Tibial nerve (tissue), 4 donors: ENCODE measurements around the gene PLXNA4. TPM values are rescaled to one million over a fixed set of nuclear protein-coding genes. Genes with fewer than 3 reads are reported as not detected.
"Not testable (repeated sequence)": the region's sequence is repeated elsewhere in the genome, so short reads cannot be mapped to it uniquely, and the experiment has no call there.

Experiments
- DNase-seq, 2 donors: peaks; one replicate each; pipeline ENCODE4 v3.0.0-alpha.2; 2019; ENCODE audit warnings: low spot score in 2 of 2
- H3K27ac ChIP-seq, 4 donors: fragments of 200-600 bp; sonication (generic) in 3 of 4; one replicate each; pipeline ENCODE4 v1.5.1; 2017 to 2019; ENCODE audit warnings: mild to moderate bottlenecking in 1 of 4
- H3K27me3 ChIP-seq, 2 donors: fragments of 200-600 bp; sonication (generic) in 1 of 2; one replicate each; pipeline versions ENCODE4 v1.5.1 to v1.6.0; 2017 to 2019
- H3K36me3 ChIP-seq, 3 donors: fragments of 200-600 bp; sonication (generic); one replicate each; pipeline ENCODE4 v1.5.1; 2018 to 2019
- H3K4me1 ChIP-seq, 4 donors: fragments of 200-600 bp; sonication (generic) in 3 of 4; one replicate each; pipeline ENCODE4 v1.5.1; 2017 to 2019
- H3K4me3 ChIP-seq, 4 donors: fragments of 200-600 bp; sonication (generic) in 3 of 4; one replicate each; pipeline ENCODE4 v1.5.1; 2017 to 2019; ENCODE audit warnings: mild to moderate bottlenecking in 1 of 4, moderate library complexity in 1 of 4
- H3K9me3 ChIP-seq, 4 donors: fragments of 200-600 bp; sonication (generic) in 3 of 4; one replicate each; pipeline ENCODE4 v1.5.1; 2017 to 2019
- EP300 ChIP-seq, 2 donors: sonication (generic); formaldehyde crosslinking; IDR thresholded peaks; one replicate each; pipeline ENCODE4 v1.6.1; 2017; ENCODE audit warnings: antibody characterized with exemption in 2 of 2, mild to moderate bottlenecking in 1 of 2
- POLR2A ChIP-seq, 2 donors: fragments of 450-650 bp; IDR thresholded peaks; one replicate each; pipeline ENCODE4 v1.6.1; 2017; ENCODE audit warnings: antibody characterized with exemption in 2 of 2, mild to moderate bottlenecking in 2 of 2, moderate library complexity in 2 of 2
- WGBS, 2 donors: methylation state at CpG; one replicate each; pipeline ENCODE4 v1.1.5; 2018; 5-methylcytosine and 5-hydroxymethylcytosine counted together
- total RNA-seq, 4 donors: library from RNA; depleted of rRNA; stranded (reverse); fragments of >200 nt; gene quantifications; one replicate each; pipeline ENCODE4 v1.1.0, GENCODE V29; 2016
- TF ChIP-seq, protein P1 (sequence below), 5 experiments: fragments of 200-600 bp in 3 of 5; fragments of 450-650 bp in 2 of 5; sonication (generic) in 3 of 5; IDR thresholded peaks; one replicate each; pipeline ENCODE4 v1.5.1; 2016 to 2019; ENCODE audit warnings: antibody characterized with exemption in 5 of 5, mild to moderate bottlenecking in 3 of 5, moderate library complexity in 2 of 5

PLXNA4 gene
- total RNA-seq, 4 donors from 2014 or later: 12.6 to 32.4 (median 13.7) TPM

DNA sequence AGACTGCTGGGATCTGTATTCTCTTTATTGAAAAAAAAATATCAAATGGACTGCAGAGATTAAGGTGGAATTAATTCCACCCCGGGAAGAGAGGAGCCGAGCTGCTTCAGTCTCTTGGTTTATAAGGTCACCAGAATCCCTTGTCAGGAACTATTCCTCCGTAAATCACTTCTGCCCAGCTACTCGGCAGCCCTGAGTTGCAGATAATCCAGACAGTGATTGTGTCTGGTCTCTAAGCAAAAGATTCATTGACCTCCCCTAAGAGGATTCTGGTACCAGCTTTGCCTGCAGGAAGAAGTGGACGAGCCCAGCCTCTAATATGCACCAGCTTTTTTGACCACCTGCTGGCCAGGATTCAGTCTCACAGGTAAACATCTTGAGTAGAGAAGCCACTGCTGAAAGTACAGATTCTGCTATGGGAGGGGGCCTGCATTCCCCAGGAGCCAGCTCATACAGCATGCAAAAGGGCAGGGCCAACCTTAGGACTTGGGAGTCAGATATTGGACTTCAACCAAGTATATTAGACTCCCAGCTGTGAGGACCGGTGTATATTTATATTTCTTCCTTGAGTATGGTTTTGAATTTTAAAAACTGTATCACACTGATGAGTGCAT, 27.1 kb upstream of the PLXNA4 start:
- TF ChIP-seq EP300 (IDR thresholded peaks at IDR 0.05) (no peak), POLR2A (IDR thresholded peaks at IDR 0.05) (no peak)
- Histone ChIP-seq H3K36me3 (no peaks in the 10 kb centered on the region), H3K27me3 (no peaks in the 10 kb centered on the region), H3K4me3 (no peak overlapping the region), H3K27ac (no peak overlapping the region), H3K4me1 (no peaks in the 10 kb centered on the region), H3K9me3 (no peaks in the 10 kb centered on the region)
- 43 to 56% methylated on average over 6 of the region's 6 CpGs for WGBS, 2 donors
- no peak for DNase-seq

- DNase-seq: no peak
- 58 to 64% methylated on average over 1 of the region's 1 CpG for WGBS, 2 donors
- H3K4me1 ChIP-seq: no peaks in the 10 kb centered on the region
- no peak overlapping the region for H3K4me3 ChIP-seq
- no peaks in the 10 kb centered on the region for H3K27me3 ChIP-seq
- TF ChIP-seq EP300 (IDR thresholded peaks at IDR 0.05): no peak
- TF ChIP-seq, protein P1, sequence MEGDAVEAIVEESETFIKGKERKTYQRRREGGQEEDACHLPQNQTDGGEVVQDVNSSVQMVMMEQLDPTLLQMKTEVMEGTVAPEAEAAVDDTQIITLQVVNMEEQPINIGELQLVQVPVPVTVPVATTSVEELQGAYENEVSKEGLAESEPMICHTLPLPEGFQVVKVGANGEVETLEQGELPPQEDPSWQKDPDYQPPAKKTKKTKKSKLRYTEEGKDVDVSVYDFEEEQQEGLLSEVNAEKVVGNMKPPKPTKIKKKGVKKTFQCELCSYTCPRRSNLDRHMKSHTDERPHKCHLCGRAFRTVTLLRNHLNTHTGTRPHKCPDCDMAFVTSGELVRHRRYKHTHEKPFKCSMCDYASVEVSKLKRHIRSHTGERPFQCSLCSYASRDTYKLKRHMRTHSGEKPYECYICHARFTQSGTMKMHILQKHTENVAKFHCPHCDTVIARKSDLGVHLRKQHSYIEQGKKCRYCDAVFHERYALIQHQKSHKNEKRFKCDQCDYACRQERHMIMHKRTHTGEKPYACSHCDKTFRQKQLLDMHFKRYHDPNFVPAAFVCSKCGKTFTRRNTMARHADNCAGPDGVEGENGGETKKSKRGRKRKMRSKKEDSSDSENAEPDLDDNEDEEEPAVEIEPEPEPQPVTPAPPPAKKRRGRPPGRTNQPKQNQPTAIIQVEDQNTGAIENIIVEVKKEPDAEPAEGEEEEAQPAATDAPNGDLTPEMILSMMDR (IDR thresholded peaks at IDR 0.05): no peak
- H3K9me3 ChIP-seq: no peaks in the 10 kb centered on the region
- H3K27ac ChIP-seq: no peak overlapping the region
- no peaks in the 10 kb centered on the region for H3K36me3 ChIP-seq
Observed at GRCh38 chr7:132601783-132602182, 25.5 kb upstream of the PLXNA4 start.

GRCh38 chr7:132596588-132596987, 20.3 kb upstream of the PLXNA4 start:
- H3K4me3 ChIP-seq: no peak overlapping the region
- no peaks in the 10 kb centered on the region for H3K4me1 ChIP-seq
- H3K27ac ChIP-seq: no peak overlapping the region
- H3K27me3 ChIP-seq: peaks cover 0 to 6% of the 10 kb centered on the region in 2 donors
- no peaks in the 10 kb centered on the region for H3K9me3 ChIP-seq
- no peak for DNase-seq
- WGBS, 2 donors: 76 to 80% methylated on average over 1 of the region's 1 CpG
- H3K36me3 ChIP-seq: no peaks in the 10 kb centered on the region
- TF ChIP-seq EP300 (IDR thresholded peaks at IDR 0.05): no peak
- TF ChIP-seq POLR2A (IDR thresholded peaks at IDR 0.05): no peak
- TF ChIP-seq, protein P1 (IDR thresholded peaks at IDR 0.05): no peak

GRCh38 chr7:132594741-132595140, 18.5 kb upstream of the PLXNA4 start:
- H3K4me3 ChIP-seq: not testable (repeated sequence)

GRCh38 chr7:132592936-132593335, 16.7 kb upstream of the PLXNA4 start:
- DNase-seq: no peak
- TF ChIP-seq EP300 (IDR thresholded peaks at IDR 0.05) (no peak), POLR2A (IDR thresholded peaks at IDR 0.05) (no peak)
- TF ChIP-seq, protein P1 (IDR thresholded peaks at IDR 0.05): no peak
- Histone ChIP-seq H3K4me1 (no peaks in the 10 kb centered on the region), H3K36me3 (no peaks in the 10 kb centered on the region), H3K9me3 (no peaks in the 10 kb centered on the region), H3K27me3 (peaks cover 0 to 6% of the 10 kb centered on the region in 2 donors), H3K27ac (no peak overlapping the region), H3K4me3 (no peak overlapping the region)
- WGBS, 2 donors: 66 to 67% methylated on average over 6 of the region's 6 CpGs

More at GRCh38 chr7:132594741-132595140, 18.5 kb upstream of the PLXNA4 start:
- not testable (repeated sequence) for H3K9me3 ChIP-seq, H3K27me3 ChIP-seq, H3K27ac ChIP-seq, DNase-seq, H3K4me1 ChIP-seq, H3K36me3 ChIP-seq
- 88 to 89% methylated on average over 2 of the region's 2 CpGs for WGBS, 2 donors

DNA sequence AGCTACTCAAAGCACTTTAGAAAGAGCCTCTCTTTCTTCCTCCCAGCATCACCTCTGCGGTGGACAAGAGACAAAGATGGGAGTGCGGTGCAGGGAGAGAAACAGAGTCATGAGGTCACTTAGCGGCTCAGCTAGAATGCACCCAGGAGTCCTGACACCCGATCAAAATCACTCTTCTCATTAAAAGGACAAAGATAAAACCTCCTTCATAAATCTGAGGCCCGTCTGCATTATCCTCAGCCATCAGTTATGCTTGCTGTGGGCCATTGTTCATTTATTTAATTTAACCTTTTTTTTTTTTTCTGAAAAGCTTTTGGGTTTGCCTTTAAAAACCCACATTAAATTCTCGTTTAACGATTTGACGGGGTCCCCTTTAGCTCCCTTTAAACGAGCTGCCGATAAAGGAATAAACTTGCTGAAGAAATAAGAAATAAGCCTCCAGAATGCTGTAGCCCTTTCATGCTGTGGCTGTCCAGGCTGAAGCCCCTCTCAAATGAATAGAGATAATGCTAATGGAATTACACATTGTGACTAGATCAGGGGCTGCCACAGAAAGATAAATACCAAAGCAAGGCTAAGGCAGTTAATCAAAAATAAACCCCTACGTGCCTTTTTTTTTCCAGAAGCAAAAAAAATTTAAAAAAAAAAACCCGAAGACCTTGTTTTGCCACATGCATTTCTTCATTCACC, 16.1 kb upstream of the PLXNA4 start:
- no peak for DNase-seq
- no peak overlapping the region for H3K27ac ChIP-seq
- no peak overlapping the region for H3K4me3 ChIP-seq
- 74% methylated on average over 12 of the region's 12 CpGs for WGBS, 2 donors
- no peaks in the 10 kb centered on the region for H3K9me3 ChIP-seq
- no peaks in the 10 kb centered on the region for H3K36me3 ChIP-seq
- TF ChIP-seq POLR2A (IDR thresholded peaks at IDR 0.05) (no peak), EP300 (IDR thresholded peaks at IDR 0.05) (no peak)
- TF ChIP-seq, protein P1 (IDR thresholded peaks at IDR 0.05): no peak
- peaks cover 0 to 6% of the 10 kb centered on the region in 2 donors for H3K27me3 ChIP-seq
- no peaks in the 10 kb centered on the region for H3K4me1 ChIP-seq
